ENCODE results near the gene TSHZ2.
"Not testable (repeated sequence)": the region's sequence is repeated elsewhere in the genome, so short reads cannot be mapped to it uniquely, and the experiment has no call there.

The TSHZ2 gene

GRCh38 chr20:53522696-53523095 lies 550.5 kb downstream of the TSHZ2 start:
- DNase-seq (ENCODE audit: insufficient read length, low spot score) (no peak), FAIRE-seq (no peak)
- TF ChIP-seq CTCF (IDR thresholded peaks at IDR 0.05; ENCODE audit: insufficient read depth, missing control alignments): no peak

- not testable (repeated sequence) for FAIRE-seq; DNase-seq (ENCODE audit: insufficient read length, low spot score)
Observed at GRCh38 chr20:53523615-53524014, 551.5 kb downstream of the TSHZ2 start.

GRCh38 chr20:53524589-53525312 lies 552.6 kb downstream of the TSHZ2 start:
- no peak for DNase-seq (ENCODE audit: insufficient read length, low spot score)
- no peak for TF ChIP-seq CTCF (IDR thresholded peaks at IDR 0.05; ENCODE audit: insufficient read depth, missing control alignments)
- no peak for FAIRE-seq

DNA sequence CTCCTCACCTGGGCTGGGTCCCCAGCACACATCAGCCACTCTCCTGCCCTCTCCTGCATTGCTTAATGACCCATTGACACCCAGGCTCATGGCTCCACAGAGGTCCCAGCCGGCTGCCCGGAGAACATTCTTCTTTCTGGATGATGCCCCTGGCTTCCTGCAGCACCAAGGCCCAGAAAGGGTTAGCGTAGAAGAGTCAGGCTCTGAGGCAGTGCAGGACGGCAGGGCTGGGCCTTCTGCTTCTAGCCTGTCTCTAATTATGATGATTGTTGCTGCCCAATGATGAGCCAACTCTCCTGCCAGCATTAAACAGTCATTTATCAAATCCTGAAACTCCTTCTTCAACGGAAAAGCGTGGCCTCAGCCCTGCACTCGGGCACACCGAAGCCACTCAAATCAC lies 555.0 kb downstream of the TSHZ2 start:
- no peak for TF ChIP-seq CTCF (IDR thresholded peaks at IDR 0.05; ENCODE audit: insufficient read depth, missing control alignments)
- DNase-seq (ENCODE audit: insufficient read length, low spot score) (no peak), FAIRE-seq (no peak)

DNA sequence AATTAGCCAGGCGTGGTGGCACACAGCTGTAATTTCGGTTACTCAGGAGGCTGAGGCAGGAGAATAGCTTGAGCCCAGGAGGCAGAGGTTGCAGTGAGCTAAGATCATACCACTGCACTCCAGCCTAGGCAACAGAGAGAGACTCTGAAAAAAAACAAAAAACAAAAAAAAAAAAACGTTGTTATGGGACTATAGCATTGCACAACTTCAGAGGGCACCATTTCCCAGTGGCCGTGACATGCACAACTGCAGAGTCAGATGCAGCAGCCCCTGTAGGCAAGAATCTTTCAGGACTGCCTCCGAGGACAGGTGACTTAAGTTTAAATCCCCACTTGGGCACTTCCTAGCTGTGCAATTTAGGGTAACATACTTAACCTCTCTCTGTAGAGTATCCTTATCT lies 557.5 kb downstream of the TSHZ2 start:
- FAIRE-seq: no peak
- DNase-seq (ENCODE audit: insufficient read length, low spot score): no peak
- no peak for TF ChIP-seq CTCF (IDR thresholded peaks at IDR 0.05; ENCODE audit: insufficient read depth, missing control alignments)

- no peak for TF ChIP-seq CTCF (IDR thresholded peaks at IDR 0.05; ENCODE audit: insufficient read depth, missing control alignments)
- DNase-seq (ENCODE audit: insufficient read length, low spot score) (no peak), FAIRE-seq (no peak)
Observed at GRCh38 chr20:53530440-53530839, 558.3 kb downstream of the TSHZ2 start.

- not testable (repeated sequence) for DNase-seq (ENCODE audit: insufficient read length, low spot score); FAIRE-seq
Observed at GRCh38 chr20:53532654-53533312, 560.6 kb downstream of the TSHZ2 start.

DNA sequence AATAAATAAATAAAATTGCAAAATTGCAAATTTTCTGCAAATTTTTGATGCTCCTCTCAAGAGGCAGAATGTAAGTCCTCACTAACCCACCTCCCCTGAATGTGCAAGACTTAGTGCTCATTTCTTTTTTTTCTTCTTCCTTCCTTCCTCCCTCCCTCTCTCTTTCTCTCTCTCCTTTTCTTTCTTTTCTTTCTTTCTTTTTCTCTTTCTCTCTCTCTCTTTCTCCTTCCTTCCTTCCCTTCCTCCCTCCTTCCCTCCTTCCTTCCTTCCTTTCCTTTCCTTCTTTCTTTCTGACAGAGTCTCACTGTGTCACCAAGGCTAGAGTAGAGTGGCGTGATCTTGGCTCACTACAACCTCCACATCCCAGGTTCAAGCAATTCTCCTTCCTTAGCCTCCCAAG lies 561.3 kb downstream of the TSHZ2 start:
- no peak for TF ChIP-seq CTCF (IDR thresholded peaks at IDR 0.05; ENCODE audit: insufficient read depth, missing control alignments)
- FAIRE-seq (no peak), DNase-seq (ENCODE audit: insufficient read length, low spot score) (no peak)
